ENCODE measurements around the gene PSEN1. TPM values are rescaled to one million over a fixed set of nuclear protein-coding genes. Genes with fewer than 3 reads are reported as not detected.

The PSEN1 gene
- total RNA-seq: 10 to 100 TPM; 39.6 to 77.6 (median 47.4) TPM

- Histone ChIP-seq H3K9me3 (peaks cover 0 to 5% (median 0%) of the 10 kb centered on the region in 4 donors), H3K27me3 (no peaks in the 10 kb centered on the region), H3K4me1 (peaks cover 0 to 32% (median 9%) of the 10 kb centered on the region in 4 donors), H3K27ac (peak within 1 kb of the TSS; percentile 85 to 99 (median 97)), H3K36me3 (no peaks in the 10 kb centered on the region), H3K4me3 (peak within 1 kb of the TSS; percentile 76 to 98 (median 84))
- DNase-seq (ENCODE audit: low spot score in 2 of 2): peak; percentile 94 to 99
- peak; percentile 82 to 97 for TF ChIP-seq EP300 (IDR thresholded peaks at IDR 0.05)
- no peak for TF ChIP-seq CTCF (IDR thresholded peaks at IDR 0.05)
- TF ChIP-seq POLR2A (IDR thresholded peaks at IDR 0.05): peak; percentile 88 to 92
- 0% methylated on average over 42 to 62 of the region's 71 CpGs for WGBS, 2 donors
Observed at GRCh38 chr14:73136387-73137225, at the start of gene PSEN1. Gene PSEN1 (plus strand): TSS chr14:73136507. CDS start chr14:73148020, 11,513 bp downstream.

- 87 to 90% methylated on average over 2 of the region's 2 CpGs for WGBS, 2 donors
- Histone ChIP-seq H3K4me3 (no peak overlapping the region), H3K27me3 (no peaks in the 10 kb centered on the region), H3K27ac (no peak overlapping the region), H3K36me3 (peaks cover 0 to 87% (median 6%) of the 10 kb centered on the region in 3 donors), H3K9me3 (no peaks in the 10 kb centered on the region), H3K4me1 (peaks cover 0 to 5% (median 0%) of the 10 kb centered on the region in 4 donors)
- no peak for TF ChIP-seq POLR2A (IDR thresholded peaks at IDR 0.05)
- no peak for TF ChIP-seq CTCF (IDR thresholded peaks at IDR 0.05)
- no peak for TF ChIP-seq EP300 (IDR thresholded peaks at IDR 0.05)
- DNase-seq (ENCODE audit: low spot score in 2 of 2): no peak
Observed at GRCh38 chr14:73091044-73091443, 45.3 kb upstream of the PSEN1 start.

GRCh38 chr14:73097421-73097820 is 38.9 kb upstream of the PSEN1 start:
- no peak for TF ChIP-seq POLR2A (IDR thresholded peaks at IDR 0.05)
- no peak for TF ChIP-seq EP300 (IDR thresholded peaks at IDR 0.05)
- no peak for TF ChIP-seq CTCF (IDR thresholded peaks at IDR 0.05)
- 90 to 98% methylated on average over 11 of the region's 11 CpGs for WGBS, 2 donors
- Histone ChIP-seq H3K27ac (no peak overlapping the region), H3K4me3 (no peak overlapping the region), H3K27me3 (no peaks in the 10 kb centered on the region), H3K9me3 (no peaks in the 10 kb centered on the region), H3K36me3 (peaks cover 0 to 88% (median 6%) of the 10 kb centered on the region in 3 donors), H3K4me1 (no peaks in the 10 kb centered on the region)
- no peak for DNase-seq (ENCODE audit: low spot score in 2 of 2)

GRCh38 chr14:73100334-73100733 is 36.0 kb upstream of the PSEN1 start:
- H3K27me3 ChIP-seq: no peaks in the 10 kb centered on the region
- no peak overlapping the region for H3K4me3 ChIP-seq
- DNase-seq (ENCODE audit: low spot score in 2 of 2): no peak
- H3K27ac ChIP-seq: no peak overlapping the region
- H3K36me3 ChIP-seq: peaks cover 0 to 92% (median 12%) of the 10 kb centered on the region in 3 donors
- H3K9me3 ChIP-seq: no peaks in the 10 kb centered on the region
- H3K4me1 ChIP-seq: no peaks in the 10 kb centered on the region
- WGBS, 2 donors: 91 to 92% methylated on average over 4 of the region's 4 CpGs
- no peak for TF ChIP-seq CTCF (IDR thresholded peaks at IDR 0.05)
- no peak for TF ChIP-seq POLR2A (IDR thresholded peaks at IDR 0.05)
- TF ChIP-seq EP300 (IDR thresholded peaks at IDR 0.05): no peak

GRCh38 chr14:73102806-73103497 is 33.4 kb upstream of the PSEN1 start:
- TF ChIP-seq EP300 (IDR thresholded peaks at IDR 0.05) (no peak), POLR2A (IDR thresholded peaks at IDR 0.05) (no peak), CTCF (IDR thresholded peaks at IDR 0.05) (no peak)
- Histone ChIP-seq H3K4me1 (no peaks in the 10 kb centered on the region), H3K36me3 (peaks cover 0 to 98% (median 22%) of the 10 kb centered on the region in 3 donors), H3K9me3 (no peaks in the 10 kb centered on the region), H3K27me3 (no peaks in the 10 kb centered on the region), H3K27ac (no peak overlapping the region), H3K4me3 (no peak overlapping the region)
- WGBS, 2 donors: 93 to 94% methylated on average over 27 of the region's 27 CpGs
- DNase-seq (ENCODE audit: low spot score in 2 of 2): no peak

Measured in tibial nerve (tissue), 4 donors.